HEK293 (cell line): Measurements from ENCODE around the gene ANXA3.

Experiments
- HOXC10 ChIP-seq: sonication (generic); formaldehyde crosslinking; IDR thresholded peaks from 2 replicates; pipeline ENCODE4 v1.8.1; 2023; ENCODE audit warnings: mild to moderate bottlenecking, missing genetic modification reagents
- KLF7 ChIP-seq: fragments of 450-650 bp; formaldehyde crosslinking; IDR thresholded peaks from 2 replicates; pipeline ENCODE4 v1.5.1; 2016; ENCODE audit warnings: missing biosample characterization, missing genetic modification characterization, borderline replicate concordance
- ZNF114 ChIP-seq: fragments of 450-650 bp; formaldehyde crosslinking; IDR thresholded peaks from 2 replicates; pipeline ENCODE4 v1.5.0; 2017; ENCODE audit warnings: missing biosample characterization, missing genetic modification characterization
- ZNF416 ChIP-seq: fragments of 450-650 bp; formaldehyde crosslinking; IDR thresholded peaks from 2 replicates; pipeline ENCODE4 v1.5.1; 2016; ENCODE audit warnings: missing biosample characterization, missing genetic modification characterization
- ZNF792 ChIP-seq: fragments of 450-650 bp; formaldehyde crosslinking; IDR thresholded peaks from 2 replicates; pipeline ENCODE4 v1.5.1; 2016; ENCODE audit warnings: missing biosample characterization, missing genetic modification characterization
- TF ChIP-seq, protein P1 (sequence below): fragments of 450-650 bp; formaldehyde crosslinking; IDR thresholded peaks from 2 replicates; pipeline ENCODE4 v1.5.1; 2016; ENCODE audit warnings: missing biosample characterization, missing genetic modification characterization
- TF ChIP-seq, protein P2 (sequence below): fragments of 450-650 bp; formaldehyde crosslinking; IDR thresholded peaks from 2 replicates; pipeline ENCODE4 v1.5.1; 2016; ENCODE audit warnings: missing biosample characterization, missing genetic modification characterization

DNA sequence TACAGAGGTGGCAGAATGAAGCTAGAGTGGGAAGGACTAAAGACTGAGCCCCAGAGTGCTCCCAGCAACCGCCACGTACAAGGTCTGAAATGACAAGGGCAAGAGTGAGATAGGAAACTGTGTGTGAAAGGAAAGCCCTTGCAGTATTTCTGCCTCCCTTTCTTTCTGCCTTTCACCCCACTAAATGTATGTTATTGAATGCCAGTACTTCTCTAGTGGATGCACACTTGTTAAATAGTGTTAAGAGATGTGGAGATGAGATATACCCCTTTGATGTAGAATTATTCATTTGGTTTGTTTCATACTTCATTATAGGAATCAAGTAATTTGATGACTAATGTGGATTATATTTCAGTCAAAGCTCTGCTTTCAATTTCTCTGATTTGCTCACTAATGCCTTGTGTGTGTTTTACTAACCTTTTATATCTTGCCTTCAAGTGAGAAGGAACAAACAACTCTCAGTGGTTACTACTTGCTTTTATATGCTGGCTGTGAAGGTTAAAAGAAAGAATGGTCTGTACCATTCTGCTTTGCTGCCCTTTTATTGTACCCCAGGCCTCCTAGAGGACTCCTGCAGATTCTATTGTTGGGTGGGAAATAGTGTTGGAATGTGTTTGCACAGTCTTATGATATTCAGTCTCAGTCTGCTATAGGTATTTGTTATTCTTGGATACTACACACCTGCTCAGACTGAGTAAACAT, 8.0 kb upstream of the ANXA3 start:
- TF ChIP-seq, protein P1, sequence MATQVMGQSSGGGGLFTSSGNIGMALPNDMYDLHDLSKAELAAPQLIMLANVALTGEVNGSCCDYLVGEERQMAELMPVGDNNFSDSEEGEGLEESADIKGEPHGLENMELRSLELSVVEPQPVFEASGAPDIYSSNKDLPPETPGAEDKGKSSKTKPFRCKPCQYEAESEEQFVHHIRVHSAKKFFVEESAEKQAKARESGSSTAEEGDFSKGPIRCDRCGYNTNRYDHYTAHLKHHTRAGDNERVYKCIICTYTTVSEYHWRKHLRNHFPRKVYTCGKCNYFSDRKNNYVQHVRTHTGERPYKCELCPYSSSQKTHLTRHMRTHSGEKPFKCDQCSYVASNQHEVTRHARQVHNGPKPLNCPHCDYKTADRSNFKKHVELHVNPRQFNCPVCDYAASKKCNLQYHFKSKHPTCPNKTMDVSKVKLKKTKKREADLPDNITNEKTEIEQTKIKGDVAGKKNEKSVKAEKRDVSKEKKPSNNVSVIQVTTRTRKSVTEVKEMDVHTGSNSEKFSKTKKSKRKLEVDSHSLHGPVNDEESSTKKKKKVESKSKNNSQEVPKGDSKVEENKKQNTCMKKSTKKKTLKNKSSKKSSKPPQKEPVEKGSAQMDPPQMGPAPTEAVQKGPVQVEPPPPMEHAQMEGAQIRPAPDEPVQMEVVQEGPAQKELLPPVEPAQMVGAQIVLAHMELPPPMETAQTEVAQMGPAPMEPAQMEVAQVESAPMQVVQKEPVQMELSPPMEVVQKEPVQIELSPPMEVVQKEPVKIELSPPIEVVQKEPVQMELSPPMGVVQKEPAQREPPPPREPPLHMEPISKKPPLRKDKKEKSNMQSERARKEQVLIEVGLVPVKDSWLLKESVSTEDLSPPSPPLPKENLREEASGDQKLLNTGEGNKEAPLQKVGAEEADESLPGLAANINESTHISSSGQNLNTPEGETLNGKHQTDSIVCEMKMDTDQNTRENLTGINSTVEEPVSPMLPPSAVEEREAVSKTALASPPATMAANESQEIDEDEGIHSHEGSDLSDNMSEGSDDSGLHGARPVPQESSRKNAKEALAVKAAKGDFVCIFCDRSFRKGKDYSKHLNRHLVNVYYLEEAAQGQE (tag by site-specific recombination) = no peak
- TF ChIP-seq, protein P2, sequence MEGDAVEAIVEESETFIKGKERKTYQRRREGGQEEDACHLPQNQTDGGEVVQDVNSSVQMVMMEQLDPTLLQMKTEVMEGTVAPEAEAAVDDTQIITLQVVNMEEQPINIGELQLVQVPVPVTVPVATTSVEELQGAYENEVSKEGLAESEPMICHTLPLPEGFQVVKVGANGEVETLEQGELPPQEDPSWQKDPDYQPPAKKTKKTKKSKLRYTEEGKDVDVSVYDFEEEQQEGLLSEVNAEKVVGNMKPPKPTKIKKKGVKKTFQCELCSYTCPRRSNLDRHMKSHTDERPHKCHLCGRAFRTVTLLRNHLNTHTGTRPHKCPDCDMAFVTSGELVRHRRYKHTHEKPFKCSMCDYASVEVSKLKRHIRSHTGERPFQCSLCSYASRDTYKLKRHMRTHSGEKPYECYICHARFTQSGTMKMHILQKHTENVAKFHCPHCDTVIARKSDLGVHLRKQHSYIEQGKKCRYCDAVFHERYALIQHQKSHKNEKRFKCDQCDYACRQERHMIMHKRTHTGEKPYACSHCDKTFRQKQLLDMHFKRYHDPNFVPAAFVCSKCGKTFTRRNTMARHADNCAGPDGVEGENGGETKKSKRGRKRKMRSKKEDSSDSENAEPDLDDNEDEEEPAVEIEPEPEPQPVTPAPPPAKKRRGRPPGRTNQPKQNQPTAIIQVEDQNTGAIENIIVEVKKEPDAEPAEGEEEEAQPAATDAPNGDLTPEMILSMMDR = no peak
- TF ChIP-seq KLF7 (tag by site-specific recombination) = no peak
- no peak for TF ChIP-seq HOXC10
- TF ChIP-seq ZNF792 (tag by site-specific recombination) = no peak
- TF ChIP-seq ZNF114 = no peak
- TF ChIP-seq ZNF416 (tag by site-specific recombination) = no peak
